K562 (cell line): ENCODE data around the gene CRIP3. TPM values are rescaled to one million over a fixed set of nuclear protein-coding genes. Genes with fewer than 3 reads are reported as not detected.
"Not testable (repeated sequence)": the region's sequence is repeated elsewhere in the genome, so short reads cannot be mapped to it uniquely, and the experiment has no call there.

ENCODE experiments used
- ATAC-seq: fragments of 200-7000 bp; cut with Tn5 transposase; 3 replicates; pipeline ENCODE4 v1.9.1; 2020; ENCODE audit warnings: moderate library complexity
- BruUV-seq: library from RNA; stranded (reverse); fragments of 400-500 nt; replicated peaks from 2 replicates; lab custom pipeline; 2021; lab: Mats Ljungman, UMichigan
- CTCF ChIA-PET: fragments of 300-600 bp; formaldehyde crosslinking; extraction: SDS; loops from one replicate; lab custom pipeline; 2021; ENCODE audit warnings: low intra/inter-chr PET ratio; lab: Yijun Ruan, JAX
- POLR2A ChIA-PET: fragments of 300-600, 350-650 bp; sonication (Branson Sonifier 250); formaldehyde crosslinking; extraction: SDS; loops from one replicate; lab custom pipeline; 2021; ENCODE audit warnings: antibody characterized with exemption, inconsistent platforms; lab: Yijun Ruan, JAX
- DNase-seq, 4 experiments: peaks; one replicate each; pipeline versions ENCODE4 v3.0.0 to v3.0.0-alpha.2; 2011 to 2018; ENCODE audit warnings: low spot score in 3 of 4, mixed read lengths in 3 of 4; ENCODE audit errors: extremely low read depth in 1 of 4
- FAIRE-seq: peaks from 2 replicates; lab custom pipeline; 2011; peaks lifted over from hg19 to GRCh38; lab: Jason Lieb, UNC
- H2AFZ ChIP-seq: 2 replicates; pipeline ENCODE4 v1.6.0; 2011; ENCODE audit warnings: low read depth, low read length, control low read depth, inconsistent platforms
- H3K27ac ChIP-seq: fragments of 200-600 bp; 3 replicates; pipeline ENCODE4 v1.8.0; 2011; ENCODE audit warnings: low read depth, mild to moderate bottlenecking, control low read depth, inconsistent platforms, low read length, moderate library complexity, mixed read lengths; ENCODE audit errors: extremely low read depth
- H3K27me3 ChIP-seq, 2 experiments: fragments of 300-600 bp in 1 of 2; 2 replicates in 1 of 2; 3 replicates in 1 of 2; pipeline versions ENCODE4 v1.6.0 to v1.8.0; 2011; ENCODE audit warnings: inconsistent platforms in 2 of 2, low read length in 2 of 2, mild to moderate bottlenecking in 1 of 2, mixed read lengths in 1 of 2, moderate library complexity in 1 of 2; ENCODE audit not compliant: control insufficient read depth in 2 of 2, insufficient read depth in 2 of 2
- H3K36me3 ChIP-seq: fragments of 300-600 bp; 3 replicates; pipeline ENCODE4 v1.8.0; 2011; ENCODE audit warnings: mild to moderate bottlenecking, low read length, inconsistent platforms; ENCODE audit not compliant: control insufficient read depth, insufficient read depth
- H3K4me1 ChIP-seq, 2 experiments: fragments of 200-600 bp in 1 of 2; replicated peaks in 1 of 2; 2 replicates in 1 of 2; 3 replicates in 1 of 2; pipeline versions ENCODE4 v1.5.1 to v1.8.0; 2011; ENCODE audit warnings: inconsistent platforms in 2 of 2, low read length in 2 of 2, mild to moderate bottlenecking in 1 of 2, mixed read lengths in 1 of 2, moderate library complexity in 1 of 2; ENCODE audit not compliant: control insufficient read depth in 2 of 2, insufficient read depth in 2 of 2
- H3K4me2 ChIP-seq: 2 replicates; pipeline ENCODE4 v1.6.1; 2011; ENCODE audit warnings: low read length, control low read depth, inconsistent platforms, mixed read lengths; ENCODE audit not compliant: insufficient read depth
- H3K4me3 ChIP-seq: fragments of 200-600 bp; sonication (generic), shearing (Covaris generic); 2 replicates; pipeline ENCODE4 v1.5.1; 2016; ENCODE audit warnings: control low read depth, inconsistent platforms
- H3K79me2 ChIP-seq: fragments of 200-600 bp; 3 replicates; pipeline ENCODE4 v1.8.0; 2011; ENCODE audit warnings: low read length, inconsistent platforms; ENCODE audit not compliant: control insufficient read depth, insufficient read depth
- H3K9ac ChIP-seq, 2 experiments: 2 replicates each; pipeline versions ENCODE4 v1.6.0 to v1.6.1; 2011; ENCODE audit warnings: low read depth in 2 of 2, low read length in 2 of 2, control low read depth in 1 of 2, inconsistent platforms in 1 of 2, mild to moderate bottlenecking in 1 of 2, mixed read lengths in 1 of 2; ENCODE audit not compliant: insufficient read depth in 1 of 2
- H3K9me1 ChIP-seq: one replicate; pipeline ENCODE4 v1.6.0; 2011; ENCODE audit warnings: inconsistent platforms, mild to moderate bottlenecking, low read length, moderate library complexity; ENCODE audit not compliant: control insufficient read depth, insufficient read depth
- H3K9me3 ChIP-seq: replicated peaks from 2 replicates; pipeline ENCODE4 v1.5.1; 2011; ENCODE audit warnings: low read depth, low read length, inconsistent platforms; ENCODE audit not compliant: control insufficient read depth, insufficient read depth
- H4K20me1 ChIP-seq: replicated peaks from 2 replicates; pipeline ENCODE4 v1.6.1; 2011; ENCODE audit warnings: low read length, inconsistent platforms, mixed read lengths; ENCODE audit not compliant: control insufficient read depth, insufficient read depth
- CHD1 ChIP-seq: fragments of 200-600 bp; sonication (generic); IDR thresholded peaks from one replicate; pipeline ENCODE4 v1.6.1; 2012; ENCODE audit warnings: mild to moderate bottlenecking, moderate library complexity, low read length, inconsistent platforms
- FOXJ3 ChIP-seq: sonication (generic); formaldehyde crosslinking; IDR thresholded peaks from 2 replicates; pipeline ENCODE4 v1.4.0; 2020; ENCODE audit warnings: mild to moderate bottlenecking, missing genetic modification reagents
- MECOM ChIP-seq: fragments of 250-450 bp; sonication (Bioruptor Pico); IDR thresholded peaks from 2 replicates; pipeline ENCODE4 v1.8.0; 2022; ENCODE audit warnings: inconsistent platforms
- NEUROD1 ChIP-seq: fragments of 150-350 bp; IDR thresholded peaks from 2 replicates; pipeline ENCODE4 v1.6.1; 2014; ENCODE audit warnings: borderline replicate concordance, low read length, low read depth; ENCODE audit not compliant: partially characterized antibody
- NFE2 ChIP-seq: IDR thresholded peaks from 2 replicates; pipeline ENCODE4 v1.6.1; 2014; ENCODE audit warnings: antibody characterized with exemption, low read depth
- NR2F6 ChIP-seq: fragments of 450-650 bp; formaldehyde crosslinking; IDR thresholded peaks from 2 replicates; pipeline ENCODE4 v1.4.0; 2020; ENCODE audit warnings: mild to moderate bottlenecking
- NR4A1 ChIP-seq, 2 experiments: fragments of 250-450 bp in 1 of 2; fragments of 450-650 bp in 1 of 2; sonication (Bioruptor Pico) in 1 of 2; IDR thresholded peaks; 2 replicates each; pipeline versions ENCODE4 v1.4.0 to v1.6.1; 2016 to 2020; ENCODE audit warnings: mild to moderate bottlenecking in 2 of 2, missing compliant biosample characterization in 1 of 2, missing genetic modification characterization in 1 of 2, moderate library complexity in 1 of 2
- RNF2 ChIP-seq: sonication (generic); IDR thresholded peaks from 2 replicates; pipeline ENCODE4 v1.6.1; 2016
- TGIF2 ChIP-seq: sonication (generic); formaldehyde crosslinking; IDR thresholded peaks from 2 replicates; pipeline ENCODE4 v1.8.1; 2022; ENCODE audit warnings: mild to moderate bottlenecking, missing genetic modification reagents, moderate library complexity
- ZC3H8 ChIP-seq: fragments of 450-650 bp; IDR thresholded peaks from 2 replicates; pipeline ENCODE4 v1.6.1; 2017
- ZNF121 ChIP-seq: sonication (generic); formaldehyde crosslinking; conservative IDR thresholded peaks from 2 replicates; pipeline ENCODE4 v1.8.0; 2022; ENCODE audit warnings: missing genetic modification reagents
- ZZZ3 ChIP-seq: fragments of 450-650 bp; IDR thresholded peaks from 2 replicates; pipeline ENCODE4 v1.6.1; 2016; ENCODE audit warnings: antibody characterized with exemption, mild to moderate bottlenecking, moderate library complexity
- WGBS: fragments of 100-300 bp; shearing (Covaris generic); methylation state at CpG from one replicate; pipeline ENCODE4 v1.1.6; 2016; ENCODE audit warnings: low coverage, mixed read lengths; ENCODE audit not compliant: insufficient coverage; ENCODE audit errors: missing lambda C conversion rate; 5-methylcytosine and 5-hydroxymethylcytosine counted together
- in situ Hi-C: fragments of 300-500 bp; cut with MboI; formaldehyde crosslinking; loops from 4 replicates; pipeline ENCODE4 v1.15.0; 2018; ENCODE audit warnings: inconsistent platforms, mixed read lengths
- intact Hi-C: fragments of 100-400 bp; cut with micrococcal nuclease; formaldehyde crosslinking; loops from 2 replicates; pipeline ENCODE4 v1.14.2; 2022
- polyA plus RNA-seq, 8 experiments: library from polyadenylated mRNA; depleted of rRNA in 4 of 8; stranded (reverse) in 5 of 8; unstranded in 3 of 8; fragments of >200 nt; fragmentation: Nextera tagmentation in 2 of 8; fragmentation: Illumina TruSeq in 1 of 8; extraction: Ambion mirVana in 2 of 8; extraction: Trizol in 1 of 8; gene quantifications; 2 replicates each; pipeline versions ENCODE4 v1.2.1 to v1.2.3, GENCODE V29; 2011 to 2014; ENCODE audit warnings: inconsistent platforms in 1 of 8, missing spikeins in 1 of 8
- total RNA-seq, 7 experiments: library from RNA; depleted of rRNA in 6 of 7; stranded (reverse); fragments of >200 nt in 6 of 7; fragmentation: Illumina TruSeq in 2 of 7; extraction: Trizol in 2 of 7; gene quantifications; 2 replicates each; pipeline versions ENCODE4 v1.2.1 to v1.2.3, GENCODE V29; 2011 to 2021; ENCODE audit warnings: low replicate concordance in 1 of 7
- TF ChIP-seq, protein P1 (sequence below): fragments of 450-650 bp; formaldehyde crosslinking; IDR thresholded peaks from 2 replicates; pipeline ENCODE4 v1.4.0; 2020; ENCODE audit warnings: mild to moderate bottlenecking, moderate library complexity
- TF ChIP-seq, protein P2 (sequence below): sonication (generic); formaldehyde crosslinking; IDR thresholded peaks from 2 replicates; pipeline ENCODE4 v1.5.0; 2020; ENCODE audit warnings: missing genetic modification reagents

The CRIP3 gene
- total and polyA plus RNA-seq, 9 of the 15 experiments (the other 6 are each of a cell fraction or from before 2014, with no cell fraction given), result 0.36 to 2.1 (median 0.87) TPM

DNA sequence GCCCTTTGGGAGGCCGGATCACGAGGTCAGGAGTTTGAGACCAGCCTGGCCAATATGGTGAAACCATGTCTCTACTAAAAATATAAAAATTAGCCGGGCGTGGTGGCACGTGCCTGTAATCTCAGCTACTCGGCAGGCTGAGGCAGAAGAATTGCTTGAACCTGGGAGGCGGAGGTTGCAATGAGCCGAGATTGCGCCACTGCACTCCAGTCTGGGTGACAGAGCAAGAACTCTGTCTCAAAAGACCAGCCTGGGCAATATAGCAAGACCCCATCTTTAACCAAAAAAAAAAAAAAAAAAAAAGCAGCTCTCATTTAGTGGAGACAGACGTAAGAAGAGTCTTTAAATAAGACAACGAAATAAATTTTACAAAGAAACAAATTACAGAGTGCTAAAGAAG lies 37.6 kb upstream of the CRIP3 start:
- H3K79me2 ChIP-seq, in situ Hi-C loops, H3K9me1 ChIP-seq, intact Hi-C loops, H3K4me2 ChIP-seq, BruUV-seq, H3K9ac ChIP-seq, DNase-seq, CTCF ChIA-PET, H3K4me1 ChIP-seq, H4K20me1 ChIP-seq, H3K4me3 ChIP-seq, H3K27me3 ChIP-seq, H2AFZ ChIP-seq, ATAC-seq, H3K9me3 ChIP-seq, FAIRE-seq, H3K27ac ChIP-seq: not testable (repeated sequence)
- peaks cover 69% of the 10 kb centered on the region for H3K36me3 ChIP-seq
- TF ChIP-seq ZNF121 (CRISPR knock-in tag), result peak; percentile 82
- 88% methylated on average over 11 of the region's 11 CpGs for WGBS
- POLR2A ChIA-PET, result interaction anchor here (1.3 kb wide), 1 partner anchor 9 kb away, joined by 5 read pairs; no protein-coding TSS in a partner anchor

DNA sequence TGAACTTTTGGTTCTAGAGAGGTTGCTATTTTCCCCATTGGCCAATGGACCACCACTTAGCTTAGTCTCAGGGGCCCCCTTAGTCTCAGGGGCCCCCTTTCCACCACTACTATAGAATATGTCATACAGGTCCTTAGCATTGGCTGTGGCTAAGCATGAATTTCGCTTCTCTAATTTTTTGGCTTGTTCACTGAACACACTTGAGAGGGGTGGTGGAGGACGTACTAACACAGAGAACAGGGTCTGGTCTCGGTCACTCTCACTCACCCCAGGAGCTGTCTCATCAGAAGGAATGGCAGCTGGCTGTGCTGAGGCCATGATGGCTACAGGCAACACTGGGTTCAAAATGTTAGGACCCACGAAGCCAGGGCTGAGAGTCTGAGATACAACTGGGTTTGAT lies 30.5 kb upstream of the CRIP3 start:
- ChIA-PET CTCF (no interaction called here), POLR2A (interaction anchor here (1.3 to 2.1 kb wide), 2 partner anchors 10 to 66 kb away, joined by 3 to 6 read pairs; no protein-coding TSS in a partner anchor)
- DNase-seq (no peak), FAIRE-seq (no peak), ATAC-seq (no peak)
- no peak overlapping the region for H3K9ac ChIP-seq
- no peak overlapping the region for H3K4me3 ChIP-seq
- in situ Hi-C loops, result no loop called here
- WGBS, result 65% methylated on average over 4 of the region's 4 CpGs
- no peak overlapping the region for H3K27ac ChIP-seq
- H3K4me2 ChIP-seq, result no peak overlapping the region
- H3K9me3 ChIP-seq, result no peaks in the 10 kb centered on the region
- H3K36me3 ChIP-seq, result peaks cover 52% of the 10 kb centered on the region
- H3K27me3 ChIP-seq, result no peaks in the 10 kb centered on the region
- intact Hi-C loops, result no loop called here
- H3K79me2 ChIP-seq, result no peaks in the 10 kb centered on the region
- H2AFZ ChIP-seq, result no peak overlapping the region
- H3K9me1 ChIP-seq, result no peaks in the 10 kb centered on the region
- H3K4me1 ChIP-seq, result peaks cover 0 to 2% of the 10 kb centered on the region in 2 experiments; a peak in 1 of 5 replicates
- no peaks in the 10 kb centered on the region; the same call in 1 of the 2 replicates for H4K20me1 ChIP-seq
- BruUV-seq, result no TSS peak
- TF ChIP-seq RNF2 (no peak), FOXJ3 (CRISPR knock-in tag) (no peak), CHD1 (no peak), NEUROD1 (no peak), NR2F6 (CRISPR knock-in tag) (no peak), MECOM (no peak), TGIF2 (no peak), NFE2 (no peak), NR4A1 (CRISPR knock-in tag; IDR thresholded peaks at IDR 0.05) (no peak), NR4A1 (tag; IDR thresholded peaks at IDR 0.05) (no peak), ZC3H8 (no peak), ZZZ3 (no peak)
- TF ChIP-seq, protein P1, sequence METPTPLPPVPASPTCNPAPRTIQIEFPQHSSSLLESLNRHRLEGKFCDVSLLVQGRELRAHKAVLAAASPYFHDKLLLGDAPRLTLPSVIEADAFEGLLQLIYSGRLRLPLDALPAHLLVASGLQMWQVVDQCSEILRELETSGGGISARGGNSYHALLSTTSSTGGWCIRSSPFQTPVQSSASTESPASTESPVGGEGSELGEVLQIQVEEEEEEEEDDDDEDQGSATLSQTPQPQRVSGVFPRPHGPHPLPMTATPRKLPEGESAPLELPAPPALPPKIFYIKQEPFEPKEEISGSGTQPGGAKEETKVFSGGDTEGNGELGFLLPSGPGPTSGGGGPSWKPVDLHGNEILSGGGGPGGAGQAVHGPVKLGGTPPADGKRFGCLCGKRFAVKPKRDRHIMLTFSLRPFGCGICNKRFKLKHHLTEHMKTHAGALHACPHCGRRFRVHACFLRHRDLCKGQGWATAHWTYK, result no peak
- TF ChIP-seq, protein P2, sequence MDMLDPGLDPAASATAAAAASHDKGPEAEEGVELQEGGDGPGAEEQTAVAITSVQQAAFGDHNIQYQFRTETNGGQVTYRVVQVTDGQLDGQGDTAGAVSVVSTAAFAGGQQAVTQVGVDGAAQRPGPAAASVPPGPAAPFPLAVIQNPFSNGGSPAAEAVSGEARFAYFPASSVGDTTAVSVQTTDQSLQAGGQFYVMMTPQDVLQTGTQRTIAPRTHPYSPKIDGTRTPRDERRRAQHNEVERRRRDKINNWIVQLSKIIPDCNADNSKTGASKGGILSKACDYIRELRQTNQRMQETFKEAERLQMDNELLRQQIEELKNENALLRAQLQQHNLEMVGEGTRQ, result no peak
